HG02973 (cell line): Measurements from ENCODE around the gene FSHR.
A peak's percentile ranks its signal among the peaks of the same experiment; 100 is the strongest.

Experiments
- ATAC-seq: cut with Tn5 transposase; IDR thresholded peaks from one replicate; pipeline ENCODE4 v1.9.1; 2021; ENCODE audit warnings: moderate library complexity; ENCODE audit not compliant: unreplicated experiment

Gene FSHR

GRCh38 chr2:49033394-49034185 lies 120.7 kb downstream of the FSHR start:
- ATAC-seq = no peak

GRCh38 chr2:49032936-49033335 lies 121.4 kb downstream of the FSHR start:
- ATAC-seq = no peak

- ATAC-seq = no peak
These were observed 122.2 kb downstream of the FSHR start for GRCh38 chr2:49032126-49032525.

GRCh38 chr2:49029406-49029805 lies 124.9 kb downstream of the FSHR start:
- no peak for ATAC-seq

DNA sequence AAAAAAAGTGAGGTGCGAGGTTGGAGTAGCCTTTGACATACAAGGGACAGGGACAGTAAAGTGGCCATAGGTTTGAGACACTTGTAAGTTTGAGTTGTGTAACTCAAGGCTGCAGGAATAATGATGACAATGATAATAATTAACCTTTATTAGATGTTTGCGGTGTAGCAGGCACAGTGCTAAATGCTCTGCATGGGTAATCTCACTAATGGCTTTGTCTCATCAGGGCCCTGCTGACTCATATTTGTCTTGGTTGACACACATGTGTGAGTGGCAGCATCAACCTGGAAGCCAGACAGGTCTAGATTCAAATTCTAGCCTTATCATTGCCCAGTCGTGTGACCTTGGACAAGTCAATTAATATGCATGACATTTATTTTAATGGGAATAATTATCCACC lies 126.2 kb downstream of the FSHR start:
- peak; percentile 77 for ATAC-seq

- ATAC-seq = no peak
These were observed 127.6 kb downstream of the FSHR start for GRCh38 chr2:49026706-49027105.

DNA sequence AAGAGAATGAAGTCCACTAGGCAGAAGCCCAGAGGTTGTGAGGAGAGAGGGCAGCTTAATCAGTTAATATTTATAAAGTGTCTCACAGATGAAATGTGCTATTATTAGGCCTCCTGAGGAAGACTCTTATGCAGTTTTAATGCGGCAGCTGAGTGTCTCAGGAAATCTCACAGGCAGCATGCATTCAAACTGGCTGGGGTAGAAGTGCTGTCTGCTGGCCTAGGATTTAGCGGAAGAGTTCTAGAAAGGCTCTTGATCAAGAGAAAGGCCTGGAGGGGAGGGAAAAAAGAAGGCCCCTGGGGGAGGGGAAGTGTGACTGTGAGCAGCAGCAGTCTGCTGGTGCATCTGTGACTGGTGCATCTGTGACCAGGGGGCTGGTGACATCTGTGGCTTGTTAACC lies 133.0 kb downstream of the FSHR start:
- ATAC-seq = no peak

- no peak for ATAC-seq
These were observed 149.1 kb downstream of the FSHR start for GRCh38 chr2:49005261-49005660.

DNA sequence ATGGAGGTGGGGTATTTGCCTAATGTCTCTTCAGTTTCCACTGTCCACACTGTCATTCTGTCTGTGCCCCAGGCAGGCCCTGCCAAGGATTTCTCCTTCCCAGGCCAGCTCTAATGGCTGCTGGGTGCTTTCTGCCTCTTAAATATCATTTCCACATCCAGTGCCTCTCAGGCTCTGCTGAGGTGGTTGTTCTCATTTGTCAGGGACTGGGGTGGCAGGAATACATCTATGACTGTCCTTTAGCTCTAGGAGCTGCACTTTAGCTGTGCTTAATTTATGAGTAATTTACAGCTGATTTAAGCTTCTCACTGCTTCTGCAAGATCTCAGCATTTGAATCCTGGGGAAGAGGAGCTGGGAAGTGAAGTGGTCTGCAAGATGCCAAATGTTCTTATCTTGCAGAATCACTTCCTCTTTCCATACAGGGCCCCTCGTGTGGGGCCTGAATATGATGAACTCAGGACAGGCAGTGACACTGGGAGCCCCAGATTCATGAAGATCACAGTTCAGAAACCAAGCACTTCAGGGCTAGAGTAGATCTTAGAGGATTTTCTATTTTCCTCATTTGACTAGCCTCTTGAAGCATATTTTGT lies 150.2 kb downstream of the FSHR start:
- ATAC-seq = no peak

- ATAC-seq = no peak
These were observed 151.1 kb downstream of the FSHR start for GRCh38 chr2:49003201-49003600.

GRCh38 chr2:49002750-49003149 lies 151.6 kb downstream of the FSHR start:
- ATAC-seq = no peak

- ATAC-seq = no peak
These were observed 153.6 kb downstream of the FSHR start for GRCh38 chr2:49000695-49001094.

- no peak for ATAC-seq
These were observed 155.9 kb downstream of the FSHR start for GRCh38 chr2:48998449-48998848.

- ATAC-seq = no peak
These were observed 160.7 kb downstream of the FSHR start for GRCh38 chr2:48993576-48993975.

- ATAC-seq = peak; percentile 58
These were observed 162.7 kb downstream of the FSHR start for GRCh38 chr2:48991415-48992131.

DNA sequence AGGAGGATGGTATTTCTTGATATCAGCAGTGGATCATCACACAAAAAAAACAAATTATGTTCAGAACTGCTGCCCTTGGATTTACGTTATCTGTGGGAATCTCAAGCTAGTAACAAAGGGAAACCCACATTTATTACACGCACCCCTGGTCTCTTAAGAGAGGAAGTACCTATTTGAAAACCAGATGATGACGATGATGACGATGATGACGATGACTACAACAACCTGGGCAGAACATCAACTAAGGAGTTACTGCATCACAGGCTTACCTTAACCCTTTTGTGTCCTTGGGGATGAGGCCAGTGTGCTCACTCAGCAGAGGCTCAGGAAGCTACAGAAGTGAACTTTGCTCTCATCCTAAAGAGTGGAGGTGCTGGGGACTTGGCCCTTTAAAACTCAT lies 169.4 kb downstream of the FSHR start:
- ATAC-seq = no peak

DNA sequence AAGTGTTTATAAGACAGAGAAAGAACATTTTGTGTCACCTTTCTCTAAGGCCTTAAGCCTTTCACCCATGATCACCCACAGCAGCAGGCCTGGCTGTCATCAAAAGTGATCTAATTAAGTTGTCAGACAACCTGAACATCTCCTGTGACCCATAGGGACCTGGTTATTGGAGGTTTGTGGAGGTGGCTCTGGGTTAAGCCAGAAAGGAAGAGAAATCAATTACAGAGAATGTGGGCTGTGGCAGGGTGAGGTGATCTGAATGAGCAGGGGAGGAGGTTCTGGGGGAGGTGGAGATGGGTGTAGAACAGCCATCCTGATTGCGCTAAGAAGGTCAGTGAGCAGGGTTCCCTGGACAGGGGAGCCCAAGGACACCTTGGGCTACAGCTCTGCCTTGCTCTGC lies 170.8 kb downstream of the FSHR start:
- ATAC-seq = no peak

DNA sequence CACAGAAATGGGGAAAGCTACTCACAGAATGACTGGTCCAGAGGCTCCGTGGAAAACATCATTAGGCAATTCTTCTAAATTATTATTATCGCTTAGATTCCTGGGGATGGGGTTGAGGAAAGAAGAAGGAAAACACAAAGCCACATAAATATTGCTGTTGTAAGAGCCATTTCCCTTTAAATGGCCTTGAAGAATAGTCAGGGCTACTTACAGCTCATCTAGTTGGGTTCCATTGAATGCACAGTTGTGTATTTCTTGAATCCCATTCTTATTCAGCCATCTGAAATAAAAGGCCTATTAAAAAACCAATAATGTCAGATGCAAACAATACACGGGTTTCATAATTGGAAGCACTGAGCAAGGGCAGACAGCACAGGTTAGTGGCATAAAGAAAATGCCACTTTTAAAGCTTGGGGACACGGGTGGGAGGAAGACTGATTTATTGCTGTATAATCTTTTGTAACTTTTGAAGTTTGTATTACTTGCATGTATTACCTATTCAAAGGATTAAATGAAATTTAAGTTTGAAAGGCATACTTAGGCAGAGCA lies 171.4 kb downstream of the FSHR start:
- no peak for ATAC-seq

GRCh38 chr2:48980846-48981245 lies 173.5 kb downstream of the FSHR start:
- ATAC-seq = no peak

DNA sequence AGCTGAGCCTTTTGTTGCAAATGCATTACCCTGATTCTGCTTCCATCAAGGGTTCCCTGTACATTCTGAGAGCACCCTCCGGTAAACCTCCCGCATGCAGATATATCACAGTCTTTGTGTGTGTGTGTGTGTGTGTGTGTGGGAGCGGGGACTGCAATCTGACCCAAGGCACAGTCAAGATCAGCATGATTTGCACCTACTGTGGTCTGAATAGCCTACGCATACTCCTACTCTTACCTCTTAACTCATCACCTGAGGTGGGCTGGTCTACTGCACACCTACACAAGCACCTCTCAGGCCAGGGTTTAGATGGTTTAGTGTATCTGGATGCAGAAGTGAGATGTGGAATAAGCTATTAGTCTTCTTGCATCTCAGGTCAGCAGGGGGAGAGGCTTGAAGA lies 174.6 kb downstream of the FSHR start:
- no peak for ATAC-seq

GRCh38 chr2:48978131-48978530 lies 176.2 kb downstream of the FSHR start:
- no peak for ATAC-seq

GRCh38 chr2:48971801-48972200 lies 182.5 kb downstream of the FSHR start:
- ATAC-seq = no peak
